IMR-90 (cell line): ENCODE results near the gene STEAP4. TPM values are rescaled to one million over a fixed set of nuclear protein-coding genes. Genes with fewer than 3 reads are reported as not detected.

Experiments
- ATAC-seq: fragments of 200-7000 bp; cut with Tn5 transposase; 2 replicates; pipeline ENCODE4 v1.9.1; 2020; ENCODE audit warnings: low read depth, mild to moderate bottlenecking, moderate library complexity
- BruUV-seq: library from RNA; stranded (reverse); fragments of 400-500 nt; replicated peaks from 2 replicates; lab custom pipeline; 2021; lab: Mats Ljungman, UMichigan
- CTCF ChIA-PET: fragments of 300-600 bp; formaldehyde crosslinking; extraction: SDS; loops from one replicate; lab custom pipeline; 2021; ENCODE audit warnings: antibody characterized with exemption; lab: Yijun Ruan, JAX
- POLR2A ChIA-PET: fragments of 300-600 bp; sonication (Branson Sonifier 250); formaldehyde crosslinking; loops from one replicate; lab custom pipeline; 2022; ENCODE audit warnings: antibody characterized with exemption; ENCODE audit not compliant: unreplicated experiment; lab: Charles Lee
- DNase-seq: peaks from one replicate; pipeline ENCODE4 v3.0.0; 2013
- H2AFZ ChIP-seq: replicated peaks from 2 replicates; pipeline ENCODE3; 2013; ENCODE audit warnings: low read length, mild to moderate bottlenecking; ENCODE audit not compliant: poor library complexity
- H2AK5ac ChIP-seq: 2 replicates; pipeline ENCODE4 v1.6.1; 2013; ENCODE audit warnings: low read depth, low read length, inconsistent platforms
- H2AK9ac ChIP-seq: replicated peaks from 2 replicates; pipeline ENCODE3; 2013; ENCODE audit warnings: mild to moderate bottlenecking, low read depth, low read length, moderate library complexity; ENCODE audit not compliant: poor library complexity
- H2BK120ac ChIP-seq: 2 replicates; pipeline ENCODE4 v1.6.1; 2013; ENCODE audit warnings: low read depth, low read length, inconsistent platforms
- H2BK15ac ChIP-seq: 3 replicates; pipeline ENCODE4 v1.6.1; 2013; ENCODE audit warnings: low read depth, low read length, inconsistent platforms
- H2BK20ac ChIP-seq: 2 replicates; pipeline ENCODE4 v1.6.1; 2013; ENCODE audit warnings: low read depth, mild to moderate bottlenecking, inconsistent platforms, low read length, moderate library complexity
- H2BK5ac ChIP-seq: 2 replicates; pipeline ENCODE4 v1.6.1; 2013; ENCODE audit warnings: mild to moderate bottlenecking, low read depth, low read length, inconsistent platforms; ENCODE audit not compliant: poor library complexity, severe bottlenecking
- H3K14ac ChIP-seq: replicated peaks from 2 replicates; pipeline ENCODE4 v1.6.1; 2013; ENCODE audit warnings: low read depth, low read length, inconsistent platforms
- H3K18ac ChIP-seq: 2 replicates; pipeline ENCODE4 v1.6.1; 2013; ENCODE audit warnings: low read depth, low read length, control low read depth
- H3K23ac ChIP-seq: 2 replicates; pipeline ENCODE4 v1.6.1; 2013; ENCODE audit warnings: low read depth, low read length, inconsistent platforms
- H3K27ac ChIP-seq: 2 replicates; pipeline ENCODE4 v1.5.1; 2013; ENCODE audit warnings: mild to moderate bottlenecking, control low read depth, low read length; ENCODE audit not compliant: insufficient read depth
- H3K27me3 ChIP-seq: 2 replicates; pipeline ENCODE4 v1.6.1; 2013; ENCODE audit warnings: low read length; ENCODE audit not compliant: control insufficient read depth, insufficient read depth
- H3K36me3 ChIP-seq: 2 replicates; pipeline ENCODE4 v1.6.1; 2013; ENCODE audit warnings: low read length, mixed read lengths; ENCODE audit not compliant: control insufficient read depth, insufficient read depth
- H3K4ac ChIP-seq: 2 replicates; pipeline ENCODE4 v1.6.1; 2013; ENCODE audit warnings: low read depth, low read length, inconsistent platforms
- H3K4me1 ChIP-seq: 2 replicates; pipeline ENCODE4 v1.6.1; 2013; ENCODE audit warnings: low read length, mixed read lengths; ENCODE audit not compliant: control insufficient read depth, insufficient read depth
- H3K4me2 ChIP-seq: 2 replicates; pipeline ENCODE4 v1.6.1; 2013; ENCODE audit warnings: low read depth, mild to moderate bottlenecking, control low read depth, low read length, moderate library complexity
- H3K4me3 ChIP-seq: 2 replicates; pipeline ENCODE4 v1.5.1; 2013; ENCODE audit warnings: low read depth, mild to moderate bottlenecking, control low read depth, low read length, moderate library complexity; ENCODE audit not compliant: insufficient read depth
- H3K56ac ChIP-seq: 2 replicates; pipeline ENCODE4 v1.6.1; 2013; ENCODE audit warnings: low read length, inconsistent platforms; ENCODE audit not compliant: insufficient read depth; ENCODE audit errors: extremely low read depth
- H3K79me1 ChIP-seq, 2 experiments: 2 replicates each; pipeline ENCODE4 v1.6.1; 2013; ENCODE audit warnings: low read length in 2 of 2, inconsistent platforms in 1 of 2, low read depth in 1 of 2
- H3K9ac ChIP-seq: 2 replicates; pipeline ENCODE4 v1.6.1; 2013; ENCODE audit warnings: low read depth, low read length, control low read depth
- H3K9me1 ChIP-seq: 2 replicates; pipeline ENCODE4 v1.6.1; 2013; ENCODE audit warnings: low read length, inconsistent platforms; ENCODE audit not compliant: insufficient read depth
- H3K9me3 ChIP-seq: 2 replicates; pipeline ENCODE4 v1.6.1; 2013; ENCODE audit warnings: low read length; ENCODE audit not compliant: control insufficient read depth, insufficient read depth
- H4K20me1 ChIP-seq: 2 replicates; pipeline ENCODE4 v1.6.1; 2013; ENCODE audit warnings: low read length, inconsistent platforms; ENCODE audit not compliant: insufficient read depth
- H4K5ac ChIP-seq: 2 replicates; pipeline ENCODE4 v1.6.1; 2013; ENCODE audit warnings: mild to moderate bottlenecking, low read depth, low read length, control low read depth
- H4K8ac ChIP-seq, 2 experiments: 2 replicates each; pipeline ENCODE4 v1.6.1; 2013; ENCODE audit warnings: low read depth in 2 of 2, low read length in 2 of 2, control low read depth in 1 of 2, inconsistent platforms in 1 of 2
- H4K91ac ChIP-seq: 2 replicates; pipeline ENCODE4 v1.6.1; 2013; ENCODE audit warnings: low read depth, low read length, inconsistent platforms; ENCODE audit not compliant: insufficient read depth
- CEBPB ChIP-seq: IDR thresholded peaks from 2 replicates; pipeline ENCODE4 v1.6.1; 2012; ENCODE audit warnings: low read depth, low read length, improper control_type of control experiment
- RAD21 ChIP-seq: IDR thresholded peaks from 2 replicates; pipeline ENCODE4 v1.6.1; 2012; ENCODE audit warnings: low read length, improper control_type of control experiment
- dilution Hi-C: fragments of 300-500 bp; cut with HindIII; formaldehyde crosslinking; loops from one replicate; pipeline ENCODE4 v1.14.3; 2018; ENCODE audit warnings: low sequenced_read_pairs; ENCODE audit not compliant: unreplicated experiment
- in situ Hi-C: fragments of 300-500 bp; cut with MboI; formaldehyde crosslinking; loops from 3 replicates; pipeline ENCODE4 v1.14.3; 2019; ENCODE audit warnings: low sequenced_read_pairs, inconsistent platforms, mixed read lengths
- intact Hi-C: fragments of 100-400 bp; cut with micrococcal nuclease; formaldehyde crosslinking; loops from 2 replicates; pipeline ENCODE4 v1.10.0; 2022
- polyA plus RNA-seq, 3 experiments: library from polyadenylated mRNA; depleted of rRNA; stranded (reverse); fragments of >200 nt; gene quantifications; 2 replicates each; pipeline ENCODE4 v1.2.3, GENCODE V29; 2012; ENCODE audit warnings: low replicate concordance in 1 of 3
- total RNA-seq: library from RNA; depleted of rRNA; stranded (reverse); fragments of >200 nt; gene quantifications from 2 replicates; pipeline ENCODE4 v1.2.3, GENCODE V29; 2012

The STEAP4 gene
- total and polyA plus RNA-seq, 2 of the 4 experiments (the other 2 are of a cell fraction), result not detected

- H2BK20ac ChIP-seq, result no peak overlapping the region
- H2AK9ac ChIP-seq, result no peak overlapping the region
- no peaks in the 10 kb centered on the region for H3K36me3 ChIP-seq
- no peaks in the 10 kb centered on the region for H3K79me1 ChIP-seq
- no peak overlapping the region for H3K18ac ChIP-seq
- no peak overlapping the region for H3K56ac ChIP-seq
- no peak overlapping the region for H3K9ac ChIP-seq
- ATAC-seq (no peak), DNase-seq (no peak)
- no peak overlapping the region for H2BK15ac ChIP-seq
- TF ChIP-seq CEBPB (peak; percentile 33; the same call in 1 of the 2 replicates), RAD21 (no peak)
- H2BK5ac ChIP-seq, result no peak overlapping the region
- dilution Hi-C loops, result no loop called here
- H3K9me1 ChIP-seq, result no peaks in the 10 kb centered on the region
- H3K14ac ChIP-seq, result no peak overlapping the region
- no TSS peak for BruUV-seq
- H3K4me2 ChIP-seq, result no peak overlapping the region
- no peak overlapping the region for H3K23ac ChIP-seq
- no peak overlapping the region for H4K91ac ChIP-seq
- ChIA-PET CTCF (no interaction called here), POLR2A (no interaction called here)
- H3K4me1 ChIP-seq, result no peaks in the 10 kb centered on the region
- H3K27ac ChIP-seq, result no peak overlapping the region
- H3K27me3 ChIP-seq, result no peaks in the 10 kb centered on the region
- H3K4me3 ChIP-seq, result no peak overlapping the region
- intact Hi-C loops, result no loop called here
- in situ Hi-C loops, result no loop called here
- no peak overlapping the region for H4K5ac ChIP-seq
- no peak overlapping the region for H4K8ac ChIP-seq
- H2AFZ ChIP-seq, result no peak overlapping the region
- no peaks in the 10 kb centered on the region for H3K9me3 ChIP-seq
- no peak overlapping the region for H2AK5ac ChIP-seq
- no peak overlapping the region for H2BK120ac ChIP-seq
- H3K4ac ChIP-seq, result no peak overlapping the region
- H4K20me1 ChIP-seq, result no peaks in the 10 kb centered on the region
Observed at GRCh38 chr7:88233828-88234227, 72.9 kb downstream of the STEAP4 start.
